Astrocyte (in vitro differentiated cells and primary cell): ENCODE data around the gene ZNF587.
"Not testable (repeated sequence)": the region's sequence is repeated elsewhere in the genome, so short reads cannot be mapped to it uniquely, and the experiment has no call there.

Source experiments
- EZH2 ChIP-seq: IDR thresholded peaks from 2 replicates; pipeline ENCODE4 v1.6.1; 2012; ENCODE audit warnings: mild to moderate bottlenecking, low read length, inconsistent platforms; ENCODE audit not compliant: insufficient read depth
- TF ChIP-seq, protein P1 (sequence below): IDR thresholded peaks from 2 replicates; pipeline ENCODE4 v1.5.1; 2011; ENCODE audit warnings: low read depth, mild to moderate bottlenecking, inconsistent platforms, low read length, moderate library complexity; ENCODE audit not compliant: insufficient read depth

DNA sequence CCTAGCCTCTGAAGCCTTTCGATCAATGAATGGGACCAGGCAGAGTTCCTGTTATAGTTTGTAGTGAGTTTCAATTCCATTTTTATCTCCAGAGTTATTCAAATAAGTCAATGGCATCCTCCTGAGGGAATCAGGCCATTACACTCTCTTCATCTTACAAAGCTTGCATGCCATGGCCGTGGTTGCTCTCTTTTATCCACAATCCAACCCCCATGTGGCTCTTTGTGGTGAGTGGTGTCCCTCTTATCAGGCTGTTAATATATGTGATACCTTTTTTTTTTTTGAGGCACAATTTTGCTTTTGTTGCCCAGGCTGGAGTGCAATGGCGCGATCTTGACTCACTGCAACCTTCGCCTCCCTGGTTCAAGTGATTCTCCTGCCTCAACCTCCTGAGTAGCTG lies 12.7 kb upstream of the ZNF587 start:
- TF ChIP-seq, protein P1, sequence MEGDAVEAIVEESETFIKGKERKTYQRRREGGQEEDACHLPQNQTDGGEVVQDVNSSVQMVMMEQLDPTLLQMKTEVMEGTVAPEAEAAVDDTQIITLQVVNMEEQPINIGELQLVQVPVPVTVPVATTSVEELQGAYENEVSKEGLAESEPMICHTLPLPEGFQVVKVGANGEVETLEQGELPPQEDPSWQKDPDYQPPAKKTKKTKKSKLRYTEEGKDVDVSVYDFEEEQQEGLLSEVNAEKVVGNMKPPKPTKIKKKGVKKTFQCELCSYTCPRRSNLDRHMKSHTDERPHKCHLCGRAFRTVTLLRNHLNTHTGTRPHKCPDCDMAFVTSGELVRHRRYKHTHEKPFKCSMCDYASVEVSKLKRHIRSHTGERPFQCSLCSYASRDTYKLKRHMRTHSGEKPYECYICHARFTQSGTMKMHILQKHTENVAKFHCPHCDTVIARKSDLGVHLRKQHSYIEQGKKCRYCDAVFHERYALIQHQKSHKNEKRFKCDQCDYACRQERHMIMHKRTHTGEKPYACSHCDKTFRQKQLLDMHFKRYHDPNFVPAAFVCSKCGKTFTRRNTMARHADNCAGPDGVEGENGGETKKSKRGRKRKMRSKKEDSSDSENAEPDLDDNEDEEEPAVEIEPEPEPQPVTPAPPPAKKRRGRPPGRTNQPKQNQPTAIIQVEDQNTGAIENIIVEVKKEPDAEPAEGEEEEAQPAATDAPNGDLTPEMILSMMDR = not testable (repeated sequence)
- TF ChIP-seq EZH2 = not testable (repeated sequence)
